Stomach (tissue), 4 donors: ENCODE results near the gene RABGAP1L.
"Not testable (repeated sequence)": the region's sequence is repeated elsewhere in the genome, so short reads cannot be mapped to it uniquely, and the experiment has no call there.

Experiments
- CTCF ChIP-seq, 7 experiments: fragments of 450-650 bp in 4 of 7; fragments of 200-600 bp in 3 of 7; sonication (generic) in 3 of 7; IDR thresholded peaks; one replicate each; pipeline ENCODE4 v1.5.1; 2016 to 2019; ENCODE audit warnings: antibody characterized with exemption in 7 of 7, control low read depth in 2 of 7, mild to moderate bottlenecking in 1 of 7
- POLR2A ChIP-seq, 4 donors: fragments of 450-650 bp; IDR thresholded peaks; one replicate each; pipeline ENCODE4 v1.6.1; 2016; ENCODE audit warnings: antibody characterized with exemption in 4 of 4, control low read depth in 2 of 4, mild to moderate bottlenecking in 1 of 4, moderate library complexity in 1 of 4

- TF ChIP-seq CTCF, POLR2A (IDR thresholded peaks at IDR 0.05): not testable (repeated sequence)
These were observed 552.5 kb downstream of the RABGAP1L start for GRCh38 chr1:174711848-174712247.
